K562 (cell line): ENCODE results near the gene DAPK3. TPM values are rescaled to one million over a fixed set of nuclear protein-coding genes. Genes with fewer than 3 reads are reported as not detected.

Experiments used
- FIP1L1 ChIP-seq: fragments of 200-400 bp; formaldehyde crosslinking; IDR thresholded peaks from 2 replicates; pipeline ENCODE4 v1.6.1; 2018; ENCODE audit warnings: mild to moderate bottlenecking, low read depth, low read length; ENCODE audit not compliant: poor library complexity, severe bottlenecking
- FOXA1 ChIP-seq: fragments of 450-650 bp; IDR thresholded peaks from 2 replicates; pipeline ENCODE4 v1.6.1; 2016; ENCODE audit warnings: mild to moderate bottlenecking, borderline replicate concordance
- GATA2 ChIP-seq: sonication (generic); formaldehyde crosslinking; IDR thresholded peaks from 2 replicates; pipeline ENCODE4 v1.4.0; 2020; ENCODE audit warnings: mild to moderate bottlenecking, missing genetic modification reagents
- HINFP ChIP-seq: fragments of 450-650 bp; conservative IDR thresholded peaks from 2 replicates; pipeline ENCODE4 v1.6.1; 2016; ENCODE audit warnings: missing genetic modification characterization, low read depth, mild to moderate bottlenecking, control low read depth, missing compliant biosample characterization
- KLF1 ChIP-seq: fragments of 450-650 bp; IDR thresholded peaks from 2 replicates; pipeline ENCODE4 v1.6.1; 2016; ENCODE audit warnings: missing genetic modification characterization, missing compliant biosample characterization
- KLF13 ChIP-seq: fragments of 450-650 bp; IDR thresholded peaks from 2 replicates; pipeline ENCODE4 v1.6.1; 2016; ENCODE audit warnings: missing genetic modification characterization, low read depth, mild to moderate bottlenecking, missing compliant biosample characterization, moderate library complexity, borderline replicate concordance
- POU5F1 ChIP-seq: fragments of 150-350 bp; IDR thresholded peaks from 2 replicates; pipeline ENCODE4 v1.6.1; 2014; ENCODE audit warnings: borderline replicate concordance, low read length, low read depth, mild to moderate bottlenecking; ENCODE audit not compliant: partially characterized antibody
- PRPF4 ChIP-seq: fragments of 200-400 bp; formaldehyde crosslinking; IDR thresholded peaks from one replicate; pipeline ENCODE4 v1.6.1; 2017; ENCODE audit warnings: low read length, low read depth, mild to moderate bottlenecking; ENCODE audit not compliant: insufficient read depth, poor library complexity, severe bottlenecking
- SIN3A ChIP-seq, 2 experiments: fragments of 150-350 bp in 1 of 2; IDR thresholded peaks; 2 replicates each; pipeline ENCODE4 v1.6.1; 2011 to 2016; ENCODE audit warnings: borderline replicate concordance in 2 of 2, low read depth in 2 of 2, low read length in 2 of 2, mild to moderate bottlenecking in 2 of 2, moderate library complexity in 2 of 2; ENCODE audit not compliant: control insufficient read depth in 1 of 2
- SMAD4 ChIP-seq: fragments of 250-450 bp; sonication (Bioruptor Pico); conservative IDR thresholded peaks from 2 replicates; pipeline ENCODE4 v1.8.0; 2021; ENCODE audit warnings: inconsistent platforms, mild to moderate bottlenecking, moderate library complexity
- SUPT5H ChIP-seq: fragments of 450-650 bp; IDR thresholded peaks from 2 replicates; pipeline ENCODE4 v1.6.1; 2016
- TOE1 ChIP-seq, 2 experiments: fragments of 450-650 bp in 1 of 2; sonication (generic) in 1 of 2; formaldehyde crosslinking in 1 of 2; IDR thresholded peaks; 2 replicates each; pipeline versions ENCODE4 v1.7.1 to v1.8.0; 2016 to 2022; ENCODE audit warnings: borderline replicate concordance in 2 of 2, mild to moderate bottlenecking in 2 of 2, antibody characterized with exemption in 1 of 2, inconsistent platforms in 1 of 2, low read depth in 1 of 2, missing genetic modification reagents in 1 of 2, moderate library complexity in 1 of 2
- ZBTB8A ChIP-seq: fragments of 450-650 bp; IDR thresholded peaks from 2 replicates; pipeline ENCODE4 v1.6.1; 2018; ENCODE audit warnings: mild to moderate bottlenecking, moderate library complexity; ENCODE audit not compliant: partially characterized antibody
- ZNF41 ChIP-seq: fragments of 250-450 bp; sonication (Bioruptor Pico); conservative IDR thresholded peaks from 2 replicates; pipeline ENCODE4 v1.4.0; 2020; ENCODE audit warnings: mild to moderate bottlenecking
- ZNF561 ChIP-seq: fragments of 450-650 bp; formaldehyde crosslinking; conservative IDR thresholded peaks from 2 replicates; pipeline ENCODE4 v1.4.0; 2020; ENCODE audit warnings: mild to moderate bottlenecking, moderate library complexity
- ZNF764 ChIP-seq: fragments of 250-450 bp; sonication (Bioruptor Pico); IDR thresholded peaks from 2 replicates; pipeline ENCODE4 v1.4.0; 2020; ENCODE audit warnings: low read depth, mild to moderate bottlenecking, moderate library complexity
- polyA plus RNA-seq, 8 experiments: library from polyadenylated mRNA; depleted of rRNA in 4 of 8; stranded (reverse) in 5 of 8; unstranded in 3 of 8; fragments of >200 nt; fragmentation: Nextera tagmentation in 2 of 8; fragmentation: Illumina TruSeq in 1 of 8; extraction: Ambion mirVana in 2 of 8; extraction: Trizol in 1 of 8; gene quantifications; 2 replicates each; pipeline versions ENCODE4 v1.2.1 to v1.2.3, GENCODE V29; 2011 to 2014; ENCODE audit warnings: inconsistent platforms in 1 of 8, missing spikeins in 1 of 8
- total RNA-seq, 7 experiments: library from RNA; depleted of rRNA in 6 of 7; stranded (reverse); fragments of >200 nt in 6 of 7; fragmentation: Illumina TruSeq in 2 of 7; extraction: Trizol in 2 of 7; gene quantifications; 2 replicates each; pipeline versions ENCODE4 v1.2.1 to v1.2.3, GENCODE V29; 2011 to 2021; ENCODE audit warnings: low replicate concordance in 1 of 7
- TF ChIP-seq, protein P1 (sequence below), 2 experiments: fragments of 450-650 bp; IDR thresholded peaks; 2 replicates each; pipeline ENCODE4 v1.6.1; 2018; ENCODE audit warnings: mild to moderate bottlenecking in 2 of 2, low read depth in 1 of 2; ENCODE audit not compliant: partially characterized antibody in 2 of 2
- TF ChIP-seq, protein P2 (sequence below): sonication (generic); formaldehyde crosslinking; IDR thresholded peaks from 2 replicates; pipeline ENCODE4 v1.8.0; 2023; ENCODE audit warnings: mild to moderate bottlenecking, missing genetic modification reagents

DAPK3 gene
- total and polyA plus RNA-seq, 9 of the 15 experiments (the other 6 are each of a cell fraction or from before 2014, with no cell fraction given), result 0.14 to 63.4 (median 25.0) TPM

DNA sequence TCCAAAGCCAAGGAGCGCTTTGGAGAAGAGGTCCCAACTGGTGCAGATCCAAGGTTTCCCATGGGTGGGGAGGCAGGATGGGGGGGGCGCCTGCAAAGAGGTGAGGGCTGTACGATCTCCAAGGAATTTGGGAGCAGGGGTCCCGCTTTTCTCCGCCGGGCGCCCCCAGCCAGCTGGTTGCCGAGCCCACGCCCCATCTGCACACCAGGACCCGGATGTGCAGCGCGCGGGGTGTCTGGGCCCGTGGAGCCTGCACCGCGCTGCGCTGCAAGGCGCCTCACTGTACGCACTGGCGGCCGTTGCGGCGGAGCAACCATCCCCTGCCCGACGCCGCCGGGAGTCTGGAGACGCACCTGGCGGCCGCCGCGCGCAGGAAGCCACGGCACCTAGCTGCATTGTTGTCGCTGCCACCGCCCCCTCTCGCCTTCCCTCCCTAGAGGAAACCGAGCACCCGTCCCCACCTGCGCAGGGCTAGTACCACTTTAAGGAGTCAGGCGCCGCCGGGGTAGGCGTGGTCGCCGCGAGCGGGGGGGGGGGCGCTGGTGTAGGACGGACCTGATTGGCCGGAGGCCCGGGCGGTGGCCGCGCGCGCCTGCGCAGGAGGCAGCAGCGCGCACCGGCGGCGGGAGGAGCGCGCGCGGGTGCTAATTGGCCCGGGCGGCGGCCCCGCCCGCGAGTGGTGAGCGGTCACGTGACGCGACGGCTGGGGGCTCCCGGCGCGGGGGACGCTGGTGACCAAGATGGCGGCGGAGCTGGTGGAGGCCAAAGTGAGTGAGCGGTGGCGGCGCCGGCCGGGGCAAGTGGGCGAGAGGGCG, 36.3 kb upstream of the DAPK3 start, which contains the start of gene PIAS4 (continued):
- no peak for TF ChIP-seq ZNF764 (CRISPR knock-in tag)
- TF ChIP-seq PRPF4, result peak; percentile 38
- TF ChIP-seq POU5F1, result peak; percentile 21
- no peak for TF ChIP-seq HINFP (tag)
- TF ChIP-seq GATA2, result no peak
- TF ChIP-seq KLF13 (tag), result peak; percentile 77; the same call in 1 of the 2 replicates
- TF ChIP-seq SUPT5H, result peak; percentile 69
- no peak for TF ChIP-seq ZBTB8A
- peak; percentile 71 to 88; a peak in 2 of 4 replicates for TF ChIP-seq SIN3A (IDR thresholded peaks at IDR 0.05; ENCODE audit: borderline replicate concordance in 2 of 2, control insufficient read depth in 1 of 2, low read depth in 2 of 2, low read length in 2 of 2)
- TF ChIP-seq, protein P1, sequence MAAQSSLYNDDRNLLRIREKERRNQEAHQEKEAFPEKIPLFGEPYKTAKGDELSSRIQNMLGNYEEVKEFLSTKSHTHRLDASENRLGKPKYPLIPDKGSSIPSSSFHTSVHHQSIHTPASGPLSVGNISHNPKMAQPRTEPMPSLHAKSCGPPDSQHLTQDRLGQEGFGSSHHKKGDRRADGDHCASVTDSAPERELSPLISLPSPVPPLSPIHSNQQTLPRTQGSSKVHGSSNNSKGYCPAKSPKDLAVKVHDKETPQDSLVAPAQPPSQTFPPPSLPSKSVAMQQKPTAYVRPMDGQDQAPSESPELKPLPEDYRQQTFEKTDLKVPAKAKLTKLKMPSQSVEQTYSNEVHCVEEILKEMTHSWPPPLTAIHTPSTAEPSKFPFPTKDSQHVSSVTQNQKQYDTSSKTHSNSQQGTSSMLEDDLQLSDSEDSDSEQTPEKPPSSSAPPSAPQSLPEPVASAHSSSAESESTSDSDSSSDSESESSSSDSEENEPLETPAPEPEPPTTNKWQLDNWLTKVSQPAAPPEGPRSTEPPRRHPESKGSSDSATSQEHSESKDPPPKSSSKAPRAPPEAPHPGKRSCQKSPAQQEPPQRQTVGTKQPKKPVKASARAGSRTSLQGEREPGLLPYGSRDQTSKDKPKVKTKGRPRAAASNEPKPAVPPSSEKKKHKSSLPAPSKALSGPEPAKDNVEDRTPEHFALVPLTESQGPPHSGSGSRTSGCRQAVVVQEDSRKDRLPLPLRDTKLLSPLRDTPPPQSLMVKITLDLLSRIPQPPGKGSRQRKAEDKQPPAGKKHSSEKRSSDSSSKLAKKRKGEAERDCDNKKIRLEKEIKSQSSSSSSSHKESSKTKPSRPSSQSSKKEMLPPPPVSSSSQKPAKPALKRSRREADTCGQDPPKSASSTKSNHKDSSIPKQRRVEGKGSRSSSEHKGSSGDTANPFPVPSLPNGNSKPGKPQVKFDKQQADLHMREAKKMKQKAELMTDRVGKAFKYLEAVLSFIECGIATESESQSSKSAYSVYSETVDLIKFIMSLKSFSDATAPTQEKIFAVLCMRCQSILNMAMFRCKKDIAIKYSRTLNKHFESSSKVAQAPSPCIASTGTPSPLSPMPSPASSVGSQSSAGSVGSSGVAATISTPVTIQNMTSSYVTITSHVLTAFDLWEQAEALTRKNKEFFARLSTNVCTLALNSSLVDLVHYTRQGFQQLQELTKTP (IDR thresholded peaks at IDR 0.05; ENCODE audit: low read depth in 1 of 2, partially characterized antibody in 2 of 2), result no peak
- TF ChIP-seq FIP1L1, result peak; percentile 41
- no peak for TF ChIP-seq ZNF561 (CRISPR knock-in tag)
- TF ChIP-seq FOXA1, result no peak
- TF ChIP-seq, protein P2, sequence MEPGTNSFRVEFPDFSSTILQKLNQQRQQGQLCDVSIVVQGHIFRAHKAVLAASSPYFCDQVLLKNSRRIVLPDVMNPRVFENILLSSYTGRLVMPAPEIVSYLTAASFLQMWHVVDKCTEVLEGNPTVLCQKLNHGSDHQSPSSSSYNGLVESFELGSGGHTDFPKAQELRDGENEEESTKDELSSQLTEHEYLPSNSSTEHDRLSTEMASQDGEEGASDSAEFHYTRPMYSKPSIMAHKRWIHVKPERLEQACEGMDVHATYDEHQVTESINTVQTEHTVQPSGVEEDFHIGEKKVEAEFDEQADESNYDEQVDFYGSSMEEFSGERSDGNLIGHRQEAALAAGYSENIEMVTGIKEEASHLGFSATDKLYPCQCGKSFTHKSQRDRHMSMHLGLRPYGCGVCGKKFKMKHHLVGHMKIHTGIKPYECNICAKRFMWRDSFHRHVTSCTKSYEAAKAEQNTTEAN (CRISPR knock-in tag), result no peak
- peak; percentile 65; the same call in 1 of the 2 replicates for TF ChIP-seq SMAD4
- no peak for TF ChIP-seq ZNF41 (CRISPR knock-in tag)
- TF ChIP-seq KLF1 (tag), result peak; percentile 77; the same call in 1 of the 2 replicates
- TF ChIP-seq TOE1 (IDR thresholded peaks at IDR 0.05; ENCODE audit: borderline replicate concordance), result peak; percentile 95
- TF ChIP-seq TOE1 (CRISPR knock-in tag; IDR thresholded peaks at IDR 0.05; ENCODE audit: borderline replicate concordance, low read depth), result no peak
